Measurements from ENCODE around the gene ATXN1.
"Not testable (repeated sequence)": the region's sequence is repeated elsewhere in the genome, so short reads cannot be mapped to it uniquely, and the experiment has no call there.

Gene ATXN1

GRCh38 chr6:16543521-16543920 is 217.7 kb downstream of the ATXN1 start:
- Histone ChIP-seq H3K9ac (ENCODE audit: low read length) (no peak overlapping the region), H3K9me3 (ENCODE audit: low read length) (no peaks in the 10 kb centered on the region), H3K27me3 (ENCODE audit: control insufficient read depth in 1 of 2, insufficient read depth in 2 of 2, low read length in 2 of 2) (no peaks in the 10 kb centered on the region), H3K27ac (ENCODE audit: low read depth, low read length) (no peak overlapping the region), H3K4me3 (ENCODE audit: low read depth in 1 of 2, low read length in 2 of 2) (no peak overlapping the region), H3K36me3 (ENCODE audit: insufficient read depth, low read length) (no peaks in the 10 kb centered on the region), H3K4me1 (ENCODE audit: insufficient read depth, low read length) (no peaks in the 10 kb centered on the region)

GRCh38 chr6:16542070-16542469 is 219.2 kb downstream of the ATXN1 start:
- Histone ChIP-seq H3K36me3 (ENCODE audit: insufficient read depth, low read length) (no peaks in the 10 kb centered on the region), H3K27me3 (ENCODE audit: control insufficient read depth in 1 of 2, insufficient read depth in 2 of 2, low read length in 2 of 2) (no peaks in the 10 kb centered on the region), H3K4me3 (ENCODE audit: low read depth in 1 of 2, low read length in 2 of 2) (no peak overlapping the region), H3K9me3 (ENCODE audit: low read length) (no peaks in the 10 kb centered on the region), H3K4me1 (ENCODE audit: insufficient read depth, low read length) (no peaks in the 10 kb centered on the region), H3K27ac (ENCODE audit: low read depth, low read length) (no peak overlapping the region), H3K9ac (ENCODE audit: low read length) (no peak overlapping the region)

GRCh38 chr6:16540804-16541752 is 220.2 kb downstream of the ATXN1 start:
- Histone ChIP-seq H3K4me1 (ENCODE audit: insufficient read depth, low read length) (no peaks in the 10 kb centered on the region), H3K36me3 (ENCODE audit: insufficient read depth, low read length) (no peaks in the 10 kb centered on the region), H3K9me3 (ENCODE audit: low read length) (no peaks in the 10 kb centered on the region), H3K9ac (ENCODE audit: low read length) (no peak overlapping the region), H3K27me3 (ENCODE audit: control insufficient read depth in 1 of 2, insufficient read depth in 2 of 2, low read length in 2 of 2) (no peaks in the 10 kb centered on the region), H3K4me3 (ENCODE audit: low read depth in 1 of 2, low read length in 2 of 2) (no peak overlapping the region), H3K27ac (ENCODE audit: low read depth, low read length) (no peak overlapping the region)

- H3K9ac ChIP-seq (ENCODE audit: low read length); H3K36me3 ChIP-seq (ENCODE audit: insufficient read depth, low read length); H3K27me3 ChIP-seq (ENCODE audit: control insufficient read depth in 1 of 2, insufficient read depth in 2 of 2, low read length in 2 of 2); H3K9me3 ChIP-seq (ENCODE audit: low read length); H3K4me3 ChIP-seq (ENCODE audit: low read depth in 1 of 2, low read length in 2 of 2); H3K27ac ChIP-seq (ENCODE audit: low read depth, low read length); H3K4me1 ChIP-seq (ENCODE audit: insufficient read depth, low read length): not testable (repeated sequence)
Measured at GRCh38 chr6:16540383-16540782, 220.9 kb downstream of the ATXN1 start.

- Histone ChIP-seq H3K4me1 (ENCODE audit: insufficient read depth, low read length) (no peaks in the 10 kb centered on the region), H3K9ac (ENCODE audit: low read length) (no peak overlapping the region), H3K36me3 (ENCODE audit: insufficient read depth, low read length) (no peaks in the 10 kb centered on the region), H3K27ac (ENCODE audit: low read depth, low read length) (no peak overlapping the region), H3K4me3 (ENCODE audit: low read depth in 1 of 2, low read length in 2 of 2) (no peak overlapping the region), H3K27me3 (ENCODE audit: control insufficient read depth in 1 of 2, insufficient read depth in 2 of 2, low read length in 2 of 2) (no peaks in the 10 kb centered on the region), H3K9me3 (ENCODE audit: low read length) (no peaks in the 10 kb centered on the region)
Measured at GRCh38 chr6:16539086-16539931, 222.0 kb downstream of the ATXN1 start.

GRCh38 chr6:16535564-16535963 is 225.7 kb downstream of the ATXN1 start:
- no peak overlapping the region for H3K4me3 ChIP-seq (ENCODE audit: low read depth in 1 of 2, low read length in 2 of 2)
- no peak overlapping the region for H3K27ac ChIP-seq (ENCODE audit: low read depth, low read length)
- no peaks in the 10 kb centered on the region for H3K36me3 ChIP-seq (ENCODE audit: insufficient read depth, low read length)
- no peaks in the 10 kb centered on the region for H3K27me3 ChIP-seq (ENCODE audit: control insufficient read depth in 1 of 2, insufficient read depth in 2 of 2, low read length in 2 of 2)
- H3K9me3 ChIP-seq (ENCODE audit: low read length), result no peaks in the 10 kb centered on the region
- no peak overlapping the region for H3K9ac ChIP-seq (ENCODE audit: low read length)
- H3K4me1 ChIP-seq (ENCODE audit: insufficient read depth, low read length), result peaks cover 4% of the 10 kb centered on the region

GRCh38 chr6:16533721-16534136 is 227.5 kb downstream of the ATXN1 start:
- peaks cover 4% of the 10 kb centered on the region for H3K4me1 ChIP-seq (ENCODE audit: insufficient read depth, low read length)
- no peak overlapping the region for H3K27ac ChIP-seq (ENCODE audit: low read depth, low read length)

GRCh38 chr6:16533210-16533609 is 228.1 kb downstream of the ATXN1 start:
- Histone ChIP-seq H3K9me3 (ENCODE audit: low read length) (no peaks in the 10 kb centered on the region), H3K4me3 (ENCODE audit: low read depth in 1 of 2, low read length in 2 of 2) (no peak overlapping the region), H3K36me3 (ENCODE audit: insufficient read depth, low read length) (no peaks in the 10 kb centered on the region), H3K27ac (ENCODE audit: low read depth, low read length) (no peak overlapping the region), H3K9ac (ENCODE audit: low read length) (no peak overlapping the region), H3K27me3 (ENCODE audit: control insufficient read depth in 1 of 2, insufficient read depth in 2 of 2, low read length in 2 of 2) (no peaks in the 10 kb centered on the region), H3K4me1 (ENCODE audit: insufficient read depth, low read length) (peaks cover 4% of the 10 kb centered on the region)

More at GRCh38 chr6:16533721-16534136, 227.5 kb downstream of the ATXN1 start:
- Histone ChIP-seq H3K9me3 (ENCODE audit: low read length) (no peaks in the 10 kb centered on the region), H3K36me3 (ENCODE audit: insufficient read depth, low read length) (no peaks in the 10 kb centered on the region), H3K9ac (ENCODE audit: low read length) (no peak overlapping the region), H3K4me3 (ENCODE audit: low read depth in 1 of 2, low read length in 2 of 2) (no peak overlapping the region), H3K27me3 (ENCODE audit: control insufficient read depth in 1 of 2, insufficient read depth in 2 of 2, low read length in 2 of 2) (no peaks in the 10 kb centered on the region)

- no peaks in the 10 kb centered on the region for H3K4me1 ChIP-seq (ENCODE audit: insufficient read depth, low read length)
- H3K4me3 ChIP-seq (ENCODE audit: low read depth in 1 of 2, low read length in 2 of 2), result no peak overlapping the region
- H3K27ac ChIP-seq (ENCODE audit: low read depth, low read length), result no peak overlapping the region
- no peaks in the 10 kb centered on the region for H3K36me3 ChIP-seq (ENCODE audit: insufficient read depth, low read length)
- no peaks in the 10 kb centered on the region for H3K27me3 ChIP-seq (ENCODE audit: control insufficient read depth in 1 of 2, insufficient read depth in 2 of 2, low read length in 2 of 2)
- H3K9me3 ChIP-seq (ENCODE audit: low read length), result no peaks in the 10 kb centered on the region
- H3K9ac ChIP-seq (ENCODE audit: low read length), result no peak overlapping the region
Measured at GRCh38 chr6:16527691-16528090, 233.6 kb downstream of the ATXN1 start.

GRCh38 chr6:16524380-16524707 is 236.9 kb downstream of the ATXN1 start:
- Histone ChIP-seq H3K9me3 (ENCODE audit: low read length) (no peaks in the 10 kb centered on the region), H3K9ac (ENCODE audit: low read length) (no peak overlapping the region), H3K4me1 (ENCODE audit: insufficient read depth, low read length) (no peaks in the 10 kb centered on the region), H3K36me3 (ENCODE audit: insufficient read depth, low read length) (peaks cover 16% of the 10 kb centered on the region), H3K27ac (ENCODE audit: low read depth, low read length) (no peak overlapping the region), H3K27me3 (ENCODE audit: control insufficient read depth in 1 of 2, insufficient read depth in 2 of 2, low read length in 2 of 2) (no peaks in the 10 kb centered on the region), H3K4me3 (ENCODE audit: low read depth in 1 of 2, low read length in 2 of 2) (no peak overlapping the region)

- no peak overlapping the region for H3K27ac ChIP-seq (ENCODE audit: low read depth, low read length)
- no peak overlapping the region for H3K9ac ChIP-seq (ENCODE audit: low read length)
- peaks cover 16% of the 10 kb centered on the region for H3K36me3 ChIP-seq (ENCODE audit: insufficient read depth, low read length)
- no peaks in the 10 kb centered on the region for H3K27me3 ChIP-seq (ENCODE audit: control insufficient read depth in 1 of 2, insufficient read depth in 2 of 2, low read length in 2 of 2)
- H3K4me3 ChIP-seq (ENCODE audit: low read depth in 1 of 2, low read length in 2 of 2), result no peak overlapping the region
- H3K4me1 ChIP-seq (ENCODE audit: insufficient read depth, low read length), result no peaks in the 10 kb centered on the region
- H3K9me3 ChIP-seq (ENCODE audit: low read length), result no peaks in the 10 kb centered on the region
Measured at GRCh38 chr6:16523606-16524379, 237.5 kb downstream of the ATXN1 start.
